ENCODE results near the gene KLF2.

KLF2 gene

GRCh38 chr19:16309643-16310042 is 15.0 kb upstream of the KLF2 start:
- no peak for DNase-seq

DNA sequence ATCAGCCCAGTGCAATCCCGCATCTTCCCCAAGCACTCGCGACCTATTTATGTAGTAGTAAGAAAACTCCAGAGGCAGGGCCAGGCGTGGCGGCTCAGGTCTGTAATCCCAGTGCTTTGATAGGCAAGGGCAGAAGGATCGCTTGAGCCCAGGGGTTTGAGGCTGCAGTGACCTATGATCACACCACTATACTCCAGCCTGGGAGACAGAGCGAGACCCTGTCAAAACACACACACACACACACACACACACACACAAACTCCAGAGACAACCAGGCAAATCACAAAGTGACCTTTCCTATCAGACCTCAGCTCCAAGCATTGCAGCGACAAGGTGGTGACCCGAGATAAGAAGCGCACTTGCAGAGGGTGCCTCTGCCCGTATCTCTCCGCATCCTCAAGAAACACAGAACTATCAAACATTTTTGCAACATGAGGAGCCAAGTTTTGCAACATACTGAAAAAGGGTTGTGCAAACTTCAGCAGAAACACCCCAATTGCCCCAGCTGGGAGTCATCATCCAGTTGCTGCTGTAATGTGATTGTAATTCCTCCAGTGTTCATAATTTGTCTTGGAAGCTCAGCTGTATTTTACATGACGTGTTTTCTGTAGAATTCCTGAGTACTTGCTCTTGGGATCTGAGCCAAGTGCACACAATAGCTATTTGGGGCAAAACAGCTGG is 8.7 kb upstream of the KLF2 start:
- DNase-seq: peak; percentile 14

DNA sequence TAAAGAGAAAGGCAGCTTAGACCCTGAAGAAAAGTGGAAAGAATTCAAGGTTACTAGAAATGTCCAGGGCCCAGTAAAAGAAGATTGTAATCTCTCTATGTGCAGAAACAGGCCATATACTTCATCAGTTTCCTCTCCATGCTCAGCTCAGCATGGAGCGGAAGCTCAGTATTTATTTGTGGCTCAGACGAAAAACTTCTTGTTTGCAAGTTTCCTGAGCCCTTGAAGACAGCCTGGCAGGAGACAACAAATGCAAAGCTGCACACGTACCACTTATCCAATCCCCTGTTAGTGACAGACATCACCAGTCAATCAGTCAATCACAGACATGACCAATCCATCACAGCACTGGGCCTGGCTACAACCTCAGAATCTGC is 8.1 kb upstream of the KLF2 start:
- no peak for DNase-seq

DNA sequence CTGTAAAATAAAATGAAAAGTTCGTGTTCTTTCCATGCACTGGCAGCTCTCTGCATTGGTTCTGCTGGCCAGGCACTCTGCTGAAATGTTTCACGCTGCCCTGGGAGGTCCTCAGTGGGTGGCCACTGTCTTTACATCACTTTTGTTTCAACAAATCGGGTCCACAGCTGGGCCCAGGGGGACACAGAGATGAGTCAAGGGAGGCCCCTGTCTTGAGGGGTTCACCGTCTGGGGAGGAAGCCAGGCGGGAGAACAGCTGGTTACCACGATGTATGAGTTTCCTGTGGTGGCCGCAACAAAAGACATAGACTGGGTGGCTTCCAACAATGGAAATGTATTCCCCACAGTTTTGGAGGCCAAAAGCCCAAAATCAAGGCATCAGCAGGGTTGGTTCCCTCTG is 5.1 kb upstream of the KLF2 start:
- DNase-seq: no peak

DNA sequence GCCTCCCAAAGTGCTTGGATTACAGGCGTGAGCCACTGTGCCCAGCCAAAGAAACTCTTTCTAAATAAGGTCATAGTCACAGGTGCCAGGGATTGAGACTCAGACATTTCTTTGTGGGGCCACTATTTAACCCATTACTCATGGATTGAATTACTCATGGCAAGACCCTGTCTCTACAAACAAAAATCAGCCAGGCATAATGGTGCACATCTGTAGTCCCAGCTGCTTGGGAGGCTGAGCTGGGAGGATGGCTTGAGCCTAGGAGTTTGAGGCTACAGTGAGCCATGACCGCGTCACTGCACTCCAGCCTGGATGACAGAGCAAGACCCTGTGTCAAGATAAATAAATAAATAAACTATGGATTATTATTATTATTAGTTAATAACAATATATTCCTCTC is 3.6 kb upstream of the KLF2 start:
- no peak for DNase-seq

DNA sequence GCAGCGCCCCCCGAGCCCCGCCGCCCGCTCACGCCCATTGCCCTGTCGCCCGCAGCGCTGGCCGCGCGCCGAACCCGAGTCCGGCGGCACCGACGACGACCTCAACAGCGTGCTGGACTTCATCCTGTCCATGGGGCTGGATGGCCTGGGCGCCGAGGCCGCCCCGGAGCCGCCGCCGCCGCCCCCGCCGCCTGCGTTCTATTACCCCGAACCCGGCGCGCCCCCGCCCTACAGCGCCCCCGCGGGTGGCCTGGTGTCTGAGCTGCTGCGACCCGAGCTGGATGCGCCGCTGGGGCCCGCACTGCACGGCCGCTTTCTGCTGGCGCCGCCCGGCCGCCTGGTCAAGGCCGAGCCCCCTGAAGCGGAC is 518 bp downstream of the KLF2 start:
- DNase-seq: no peak

GRCh38 chr19:16325641-16326400 is 1.2 kb downstream of the KLF2 start:
- DNase-seq: no peak

GRCh38 chr19:16326401-16327168 is 2.0 kb downstream of the KLF2 start:
- no peak for DNase-seq

GRCh38 chr19:16327169-16327475 is 2.5 kb downstream of the KLF2 start:
- no peak for DNase-seq

GRCh38 chr19:16327501-16327900 is 2.9 kb downstream of the KLF2 start:
- no peak for DNase-seq

- DNase-seq: no peak
Observed at GRCh38 chr19:16327911-16328823, 3.5 kb downstream of the KLF2 start.

DNA sequence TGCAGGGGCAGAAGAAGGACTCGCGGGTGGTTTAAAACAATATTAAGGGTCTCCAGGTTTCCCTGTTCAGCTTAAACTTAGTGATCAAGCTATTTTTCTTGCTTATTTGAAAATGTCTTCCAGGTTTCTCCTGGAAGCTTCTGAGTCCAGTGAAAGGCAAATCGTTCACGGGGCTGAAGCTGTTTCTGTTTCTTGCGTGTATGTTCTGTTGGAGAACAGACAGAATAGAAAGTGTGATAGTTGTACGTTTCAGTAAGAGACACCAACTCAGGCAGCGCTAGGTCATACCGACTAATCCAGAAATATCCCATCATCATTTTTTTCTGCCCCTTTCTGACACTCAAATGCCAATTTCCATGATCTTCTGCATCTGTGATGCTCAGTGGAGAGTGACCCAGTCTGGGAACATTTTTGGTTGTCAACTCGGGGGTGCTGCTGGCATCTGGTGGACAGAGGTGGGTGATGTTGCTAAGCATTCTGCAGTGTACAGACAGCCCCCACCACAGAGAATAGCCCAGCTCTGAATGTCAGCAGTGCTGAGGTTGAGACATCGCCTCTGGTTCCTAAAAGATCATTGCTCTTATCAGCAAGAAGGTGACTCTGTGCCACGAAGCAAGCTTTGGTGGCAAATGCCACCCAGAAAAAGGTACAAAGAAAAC is 4.3 kb downstream of the KLF2 start:
- DNase-seq: no peak

DNA sequence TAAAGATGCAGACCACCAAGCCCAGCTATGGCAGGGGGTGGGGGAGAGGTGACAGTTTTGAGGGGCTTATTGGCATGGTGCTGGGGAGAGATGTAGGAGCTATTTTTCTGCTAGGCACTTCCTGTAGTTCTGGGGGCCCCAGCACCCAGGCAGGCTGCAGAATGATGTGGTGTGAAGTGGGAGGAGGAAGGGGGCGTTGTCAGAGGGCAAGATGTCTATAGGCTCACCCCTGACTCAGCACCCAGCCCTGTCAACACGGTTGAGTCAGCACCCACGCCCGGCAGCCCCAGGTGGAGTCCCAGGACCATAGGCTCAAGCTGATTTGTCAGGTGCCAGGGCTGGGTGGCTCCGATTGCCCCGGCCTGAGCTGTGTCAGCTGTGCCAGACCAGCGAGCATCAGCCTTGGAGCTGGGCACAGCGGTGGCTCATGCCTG is 5.8 kb downstream of the KLF2 start:
- DNase-seq: no peak

DNA sequence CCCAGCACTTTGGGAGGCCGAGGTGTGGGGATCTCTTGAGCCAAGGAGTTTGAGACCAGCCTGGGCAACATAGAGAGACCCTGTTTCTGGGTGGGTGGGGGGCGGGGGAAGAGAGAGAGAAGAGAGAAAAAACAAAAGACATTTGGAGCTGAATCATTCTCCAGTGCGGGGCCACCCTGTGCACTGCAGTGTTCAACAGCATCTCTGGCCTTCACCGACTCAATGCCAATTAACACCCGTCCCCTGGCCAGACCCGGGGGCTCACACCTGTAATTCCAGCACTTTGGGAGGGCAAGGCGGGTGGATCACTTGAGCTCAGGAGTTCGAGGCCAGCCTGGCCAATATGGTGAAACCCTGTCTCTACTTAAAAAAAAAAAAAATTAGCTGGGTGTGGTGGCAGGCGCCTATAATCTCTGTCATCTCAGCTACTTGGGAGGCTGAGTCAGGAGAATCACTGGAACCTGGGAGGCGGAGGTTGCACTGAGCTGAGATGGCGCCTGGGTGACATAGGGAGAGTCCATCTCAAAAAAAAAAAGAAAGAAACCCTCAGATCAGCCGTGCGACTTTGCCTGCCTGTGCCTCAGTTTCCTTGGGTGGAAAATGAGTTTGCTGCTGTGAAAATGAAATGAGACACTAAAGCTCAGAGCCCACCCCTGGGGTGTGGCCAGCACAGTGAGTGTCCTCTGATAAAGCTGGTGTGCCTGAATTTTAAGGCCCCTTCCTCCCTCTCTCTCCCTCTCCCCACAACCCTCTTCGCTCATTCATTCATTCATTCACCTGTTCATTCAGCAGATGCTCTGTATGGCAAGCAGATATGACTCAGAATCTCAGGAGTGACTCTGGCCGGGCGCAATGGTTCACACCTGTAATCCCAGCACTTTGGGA is 6.4 kb downstream of the KLF2 start:
- no peak for DNase-seq

GRCh38 chr19:16333001-16333586 is 8.5 kb downstream of the KLF2 start:
- no peak for DNase-seq

- no peak for DNase-seq
Observed at GRCh38 chr19:16334411-16334810, 9.8 kb downstream of the KLF2 start.

DNA sequence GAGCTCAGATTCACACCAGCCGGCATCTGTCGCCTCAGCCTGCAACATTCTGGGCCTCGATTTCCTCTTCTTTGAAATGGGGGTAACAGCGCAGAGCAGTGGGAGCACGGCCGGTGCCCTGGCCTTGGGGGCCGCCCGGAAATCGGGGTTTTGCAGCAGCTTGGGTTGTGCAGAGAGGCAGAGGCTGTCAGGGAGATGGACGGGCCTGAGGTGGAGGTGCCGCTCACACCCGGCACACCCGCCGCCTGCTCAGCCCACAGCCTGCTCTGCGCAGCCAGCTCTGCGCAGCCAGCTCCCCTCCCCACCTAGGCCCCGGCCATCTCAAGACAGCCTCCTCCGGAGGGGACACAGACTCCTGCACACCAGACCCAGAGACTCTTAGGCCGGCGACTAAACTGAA is 10.6 kb downstream of the KLF2 start:
- DNase-seq: no peak

- no peak for DNase-seq
Observed at GRCh38 chr19:16336571-16336970, 11.9 kb downstream of the KLF2 start.

- DNase-seq: no peak
Observed at GRCh38 chr19:16337809-16338469, 13.3 kb downstream of the KLF2 start.

All from NCI-H2227 treated with DMSO at 0.1 percent for 48 hours (cell line).